Measurements from ENCODE around the gene DEGS1. TPM values are rescaled to one million over a fixed set of nuclear protein-coding genes. Genes with fewer than 3 reads are reported as not detected.

Gene DEGS1
- total and polyA plus RNA-seq, 3 donors from 2014 or later, result 58.1 to 83.0 (median 60.5) TPM

DNA sequence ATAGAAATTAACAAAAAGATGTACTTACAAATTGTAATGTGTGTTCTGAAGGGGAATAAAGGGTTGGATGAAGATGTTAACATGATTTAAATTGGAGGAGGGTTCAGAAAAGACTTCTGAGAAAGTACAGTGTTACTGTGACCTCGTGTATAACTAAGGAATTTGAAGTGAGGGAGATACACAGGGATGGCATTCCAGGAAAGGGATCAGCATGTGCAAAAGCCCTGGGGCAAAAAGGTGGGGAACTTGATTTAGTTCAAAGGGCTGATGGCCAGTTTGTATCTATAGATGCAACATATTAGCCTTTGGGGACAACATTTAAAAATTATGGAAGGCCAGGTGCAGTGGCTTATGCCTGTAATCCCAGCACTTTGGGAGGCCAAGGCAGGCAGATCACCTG is 33.3 kb upstream of the DEGS1 start:
- Histone ChIP-seq H3K27me3 (no peaks in the 10 kb centered on the region), H3K9me3 (no peaks in the 10 kb centered on the region), H3K4me1 (no peaks in the 10 kb centered on the region), H3K27ac (no peak overlapping the region), H3K4me3 (no peak overlapping the region), H3K36me3 (ENCODE audit: low read depth, missing control alignments) (no peaks in the 10 kb centered on the region)
- intact Hi-C loops (cut with DNase I; ENCODE audit: low total_unique reads), result no loop called here
- TF ChIP-seq POLR2A (IDR thresholded peaks at IDR 0.05) (no peak), CTCF (IDR thresholded peaks at IDR 0.05) (no peak)
- 62 to 64% methylated on average over 1 of the region's 1 CpG for WGBS, 2 donors
- DNase-seq, result no peak

GRCh38 chr1:224151117-224151516 is 31.9 kb upstream of the DEGS1 start:
- intact Hi-C loops (cut with DNase I; ENCODE audit: low total_unique reads), result no loop called here
- no peaks in the 10 kb centered on the region for H3K27me3 ChIP-seq
- H3K36me3 ChIP-seq (ENCODE audit: low read depth, missing control alignments), result no peaks in the 10 kb centered on the region
- no peak overlapping the region for H3K4me3 ChIP-seq
- no peak for DNase-seq
- no peaks in the 10 kb centered on the region for H3K4me1 ChIP-seq
- H3K27ac ChIP-seq, result no peak overlapping the region
- no peak for TF ChIP-seq POLR2A (IDR thresholded peaks at IDR 0.05)
- no peak for TF ChIP-seq CTCF (IDR thresholded peaks at IDR 0.05)
- whole genome bisulfite sequencing, 2 donors, result 78 to 90% methylated on average over 3 of the region's 3 CpGs
- H3K9me3 ChIP-seq, result no peaks in the 10 kb centered on the region

GRCh38 chr1:224157316-224157715 is 25.7 kb upstream of the DEGS1 start:
- Histone ChIP-seq H3K36me3 (ENCODE audit: low read depth, missing control alignments) (no peaks in the 10 kb centered on the region), H3K9me3 (no peaks in the 10 kb centered on the region), H3K27me3 (no peaks in the 10 kb centered on the region), H3K4me3 (no peak overlapping the region), H3K4me1 (no peaks in the 10 kb centered on the region), H3K27ac (no peak overlapping the region)
- no peak for TF ChIP-seq CTCF (IDR thresholded peaks at IDR 0.05)
- TF ChIP-seq POLR2A (IDR thresholded peaks at IDR 0.05), result no peak
- intact Hi-C loops (cut with DNase I; ENCODE audit: low total_unique reads), result no loop called here
- WGBS, 2 donors, result 87 to 90% methylated on average over 11 of the region's 11 CpGs
- no peak for DNase-seq

- Histone ChIP-seq H3K4me3 (no peak overlapping the region), H3K27ac (no peak overlapping the region), H3K9me3 (no peaks in the 10 kb centered on the region), H3K36me3 (ENCODE audit: low read depth, missing control alignments) (no peaks in the 10 kb centered on the region), H3K27me3 (no peaks in the 10 kb centered on the region), H3K4me1 (no peaks in the 10 kb centered on the region)
- WGBS, 2 donors, result 59 to 61% methylated on average over 6 of the region's 6 CpGs
- DNase-seq, result no peak
- no peak for TF ChIP-seq POLR2A (IDR thresholded peaks at IDR 0.05)
- no peak for TF ChIP-seq CTCF (IDR thresholded peaks at IDR 0.05)
- intact Hi-C loops (cut with DNase I; ENCODE audit: low total_unique reads), result no loop called here
Measured at GRCh38 chr1:224159541-224159940, 23.5 kb upstream of the DEGS1 start.

DNA sequence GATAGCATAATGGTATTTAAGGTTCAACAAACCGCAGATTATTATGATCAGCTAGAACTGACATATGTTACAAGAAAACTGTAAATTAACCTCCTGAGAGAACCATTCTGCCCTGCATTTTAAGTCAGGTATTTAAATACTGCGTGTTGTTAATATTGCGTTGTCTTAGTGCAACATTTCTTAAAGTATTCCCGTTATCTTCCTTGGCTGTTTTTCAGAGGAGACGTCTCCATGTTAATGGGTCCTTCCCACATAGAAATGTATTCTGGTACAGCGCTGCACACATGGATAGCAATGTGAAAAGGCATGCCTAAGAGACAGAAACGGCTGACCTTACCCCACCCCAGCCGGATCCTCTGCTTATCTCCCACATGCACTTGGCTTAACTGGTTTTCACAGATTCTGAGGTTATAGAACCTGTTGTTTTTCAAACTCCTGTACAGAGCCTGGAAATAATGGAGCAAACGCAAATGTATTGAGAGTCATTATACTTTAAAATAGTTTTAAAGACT is 22.8 kb upstream of the DEGS1 start:
- Histone ChIP-seq H3K4me1 (no peaks in the 10 kb centered on the region), H3K36me3 (ENCODE audit: low read depth, missing control alignments) (no peaks in the 10 kb centered on the region), H3K9me3 (no peaks in the 10 kb centered on the region), H3K27me3 (no peaks in the 10 kb centered on the region), H3K4me3 (no peak overlapping the region), H3K27ac (no peak overlapping the region)
- no peak for TF ChIP-seq POLR2A (IDR thresholded peaks at IDR 0.05)
- TF ChIP-seq CTCF (IDR thresholded peaks at IDR 0.05), result no peak
- DNase-seq, result no peak
- intact Hi-C loops (cut with DNase I; ENCODE audit: low total_unique reads), result no loop called here
- 78 to 89% methylated on average over 9 of the region's 9 CpGs for WGBS, 2 donors
